ENCODE data around the gene TXNDC15. TPM values are rescaled to one million over a fixed set of nuclear protein-coding genes. Genes with fewer than 3 reads are reported as not detected.

Gene TXNDC15
- total RNA-seq, 1 experiment from 2014 or later, result 31.3 TPM

- Mint-ChIP-seq H3K4me3 (no peak overlapping the region), H3K27ac (peak overlapping the region in 2 of 3 experiments; percentile 11 to 68; a peak in 3 of 7 replicates), H3K9me3 (peaks cover 0 to 2% of the 10 kb centered on the region in 2 experiments; a peak in 1 of 5 replicates), H3K36me3 (ENCODE audit: insufficient read depth in 1 of 3, low read depth in 3 of 3) (peaks cover 4 to 6% (median 5%) of the 10 kb centered on the region in 3 experiments; a peak in 4 of 7 replicates), H3K4me1 (peaks cover 21% of the 10 kb centered on the region in 2 experiments), H3K27me3 (ENCODE audit: low read depth) (no peaks in the 10 kb centered on the region)
- H4K20me1 ChIP-seq (ENCODE audit: control insufficient read depth, insufficient read depth, insufficient read length), result no peaks in the 10 kb centered on the region
- H2BK15ac ChIP-seq (ENCODE audit: low read depth, low read length), result no peak overlapping the region
- no peak overlapping the region for H4K91ac ChIP-seq (ENCODE audit: insufficient read length, low read depth, low read length)
- no peaks in the 10 kb centered on the region for H3K79me1 ChIP-seq (ENCODE audit: insufficient read depth, low read depth, low read length, poor library complexity, severe bottlenecking)
- H4K5ac ChIP-seq (ENCODE audit: insufficient read length, low read depth, low read length), result no peak overlapping the region
- no peak overlapping the region for H3K18ac ChIP-seq (ENCODE audit: insufficient read length, low read depth, low read length)
- no peak overlapping the region for H2BK20ac ChIP-seq (ENCODE audit: low read depth, low read length, poor library complexity, severe bottlenecking)
- no peak overlapping the region for H4K8ac ChIP-seq (replicated peaks; ENCODE audit: insufficient read length, low read depth, low read length)
- H3K4ac ChIP-seq (ENCODE audit: low read depth, low read length), result no peak overlapping the region
- TF ChIP-seq CTCF (conservative IDR thresholded peaks at IDR 0.05), result no peak
- H3K56ac ChIP-seq (ENCODE audit: insufficient read length, low read depth, low read length), result no peak overlapping the region
- no peak overlapping the region for H2AFZ ChIP-seq (ENCODE audit: low read length)
- H3K4me2 ChIP-seq (ENCODE audit: insufficient read depth, insufficient read length, low read length), result no peak overlapping the region
- H3K23me2 ChIP-seq (ENCODE audit: insufficient read length, low read depth, low read length, poor library complexity, severe bottlenecking), result peaks cover 6% of the 10 kb centered on the region
- H3K4me1 ChIP-seq (ENCODE audit: insufficient read depth, low read length), result no peaks in the 10 kb centered on the region
- H3K79me2 ChIP-seq (ENCODE audit: insufficient read depth, low read length), result no peaks in the 10 kb centered on the region
- no peak overlapping the region for H2BK5ac ChIP-seq (ENCODE audit: insufficient read length, low read length)
- no peak overlapping the region for H2AK5ac ChIP-seq (ENCODE audit: insufficient read length, low read length)
- H3K27me3 ChIP-seq (ENCODE audit: insufficient read depth, low read length), result no peaks in the 10 kb centered on the region
- no peak overlapping the region for H3K14ac ChIP-seq (ENCODE audit: insufficient read depth, low read length)
- H3K9ac ChIP-seq (ENCODE audit: extremely low read depth, insufficient read length, low read length), result no peak overlapping the region
- no peaks in the 10 kb centered on the region for H3K9me3 ChIP-seq (ENCODE audit: control insufficient read depth, low read depth, low read length)
- DNase-seq, result no peak
- H3T11ph ChIP-seq (ENCODE audit: low read length), result no peak overlapping the region
- H3K27ac ChIP-seq (ENCODE audit: insufficient read length, low read depth, low read length), result no peak overlapping the region
- no peak overlapping the region for H2BK12ac ChIP-seq (ENCODE audit: insufficient read length, low read depth, low read length)
- H3K23ac ChIP-seq (ENCODE audit: insufficient read length, low read depth, low read length), result no peak overlapping the region
- no peak overlapping the region for H2BK120ac ChIP-seq (ENCODE audit: low read depth, low read length, poor library complexity, severe bottlenecking)
Measured at GRCh38 chr5:134877159-134877558, 3.0 kb downstream of the TXNDC15 start.
